Astrocyte of the hippocampus (primary cell): ENCODE data around the gene CDHR2.
"Not testable (repeated sequence)": the region's sequence is repeated elsewhere in the genome, so short reads cannot be mapped to it uniquely, and the experiment has no call there.

Experiments used
- DNase-seq: peaks from one replicate; pipeline ENCODE4 v3.0.0; 2011; ENCODE audit warnings: low read depth, low spot score

CDHR2 gene

DNA sequence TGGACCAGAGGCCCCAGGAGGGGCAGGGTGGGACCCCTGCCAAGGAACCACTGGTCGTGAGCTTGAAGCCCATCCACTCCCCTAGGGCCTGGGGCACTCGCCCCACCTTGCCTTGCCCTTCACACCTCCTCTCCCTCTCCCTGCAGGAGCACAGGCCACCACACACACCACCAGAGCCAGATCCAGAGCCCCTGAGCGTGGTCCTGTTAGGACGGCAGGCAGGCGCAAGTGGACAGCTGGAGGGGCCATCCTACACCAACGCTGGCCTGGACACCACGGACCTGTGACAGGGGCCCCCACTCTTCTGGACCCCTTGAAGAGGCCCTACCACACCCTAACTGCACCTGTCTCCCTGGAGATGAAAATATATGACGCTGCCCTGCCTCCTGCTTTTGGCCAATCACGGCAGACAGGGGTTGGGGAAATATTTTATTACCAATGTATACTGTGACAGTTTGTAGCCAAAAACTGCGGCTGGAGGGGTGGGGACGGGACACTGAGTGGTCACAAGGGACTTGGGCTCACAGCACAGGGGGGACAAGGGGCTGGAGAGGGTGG, 46.3 kb downstream of the CDHR2 start:
- DNase-seq: no peak

- DNase-seq: no peak
Observed at GRCh38 chr5:176596069-176596644, 47.0 kb downstream of the CDHR2 start.

DNA sequence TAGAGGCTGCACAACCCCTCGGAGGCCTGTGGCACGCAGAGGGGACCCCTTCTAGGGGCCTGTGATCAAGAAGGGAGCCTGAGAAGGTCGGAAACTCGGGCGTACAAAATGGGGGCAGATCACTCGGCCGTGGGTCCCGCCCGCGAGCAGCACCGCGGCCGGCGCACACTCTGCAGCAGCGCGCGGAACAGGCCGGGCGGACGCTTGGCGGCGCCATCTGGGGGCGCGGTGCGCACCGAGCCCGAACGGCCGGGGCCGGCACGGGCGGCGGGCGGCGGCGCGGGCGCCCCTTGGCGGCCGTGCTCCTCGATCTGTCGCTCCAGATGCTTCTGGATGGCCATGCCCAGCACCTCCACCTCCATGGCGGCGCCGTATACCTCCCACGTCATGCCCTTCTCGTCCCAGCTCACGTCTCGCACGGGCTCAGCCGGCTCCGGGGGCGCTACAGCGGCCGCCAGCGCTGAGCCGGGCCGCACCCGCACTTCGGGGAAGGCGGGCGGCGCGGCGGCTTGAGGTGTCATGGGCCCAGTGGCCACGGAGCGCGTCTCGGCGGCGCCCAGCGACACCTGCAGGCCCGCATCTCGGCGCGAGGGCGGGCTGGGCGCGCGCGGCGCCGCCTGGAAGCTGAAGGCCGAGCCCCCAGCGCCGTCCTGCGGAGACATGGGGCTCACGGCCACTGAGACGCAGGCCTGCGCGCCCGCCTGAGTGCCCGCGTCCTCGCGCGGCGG, 47.7 kb downstream of the CDHR2 start:
- DNase-seq: peak; percentile 14

- no peak for DNase-seq
Observed at GRCh38 chr5:176597417-176598389, 48.6 kb downstream of the CDHR2 start.

DNA sequence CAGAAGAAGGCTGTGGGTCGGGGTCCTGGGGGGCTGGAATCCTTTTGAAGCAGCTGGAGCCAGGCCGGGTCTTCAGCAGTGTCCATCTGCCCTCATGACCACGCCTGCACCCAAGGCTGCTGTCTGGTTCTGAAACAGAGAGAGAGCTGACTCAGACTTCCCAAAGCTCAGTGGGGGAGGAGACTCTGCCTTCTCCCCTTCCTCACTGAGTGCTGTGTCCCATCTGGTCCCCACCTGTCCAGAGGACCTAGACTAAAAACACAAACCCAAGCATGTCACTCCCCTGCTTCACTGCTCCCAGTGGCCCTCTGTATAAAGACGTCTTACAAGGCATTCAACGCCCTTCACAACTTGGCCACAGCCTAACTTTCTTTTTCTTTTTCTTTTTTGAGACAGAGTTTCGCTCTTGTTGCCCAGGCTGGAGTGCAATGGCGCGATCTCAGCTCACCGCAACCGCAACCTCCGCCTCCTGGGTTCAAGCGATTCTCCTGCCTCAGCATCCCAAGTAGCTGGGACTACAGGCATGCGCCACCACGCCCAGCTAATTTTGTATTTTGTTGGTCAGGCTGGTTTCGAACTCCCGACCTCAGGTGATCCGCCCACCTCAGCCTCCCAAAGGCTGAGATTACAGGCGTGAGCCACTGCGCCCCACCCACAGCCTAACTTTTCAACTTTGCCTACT, 50.7 kb downstream of the CDHR2 start:
- DNase-seq: not testable (repeated sequence)

DNA sequence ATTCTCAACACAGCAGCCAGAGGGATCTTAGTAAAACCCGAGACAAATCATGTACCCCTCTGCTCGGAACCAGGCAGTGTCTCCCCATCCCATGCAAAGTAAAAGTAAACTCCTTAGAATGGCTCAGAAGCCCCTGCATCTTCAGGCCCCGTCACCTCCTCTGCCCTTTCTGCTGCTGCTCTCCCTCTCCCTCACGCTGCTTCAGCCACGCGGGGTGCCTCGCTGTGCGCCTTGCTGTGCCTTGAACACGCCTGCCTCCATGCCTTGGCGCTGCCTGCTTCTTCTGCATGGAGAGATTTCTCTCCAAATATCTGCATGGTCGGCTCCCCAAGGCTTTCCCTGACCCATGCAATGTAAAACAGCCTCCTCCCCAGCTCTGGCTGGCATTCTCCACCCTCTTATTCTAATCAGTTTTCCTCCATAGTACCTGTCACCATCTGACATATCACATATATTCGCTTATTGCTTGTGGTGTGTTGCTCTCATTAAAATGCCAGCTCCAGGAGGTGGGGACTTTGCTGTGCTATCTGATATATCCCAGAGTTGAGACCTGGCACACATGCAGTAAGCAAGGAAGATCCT, 52.9 kb downstream of the CDHR2 start:
- no peak for DNase-seq

DNA sequence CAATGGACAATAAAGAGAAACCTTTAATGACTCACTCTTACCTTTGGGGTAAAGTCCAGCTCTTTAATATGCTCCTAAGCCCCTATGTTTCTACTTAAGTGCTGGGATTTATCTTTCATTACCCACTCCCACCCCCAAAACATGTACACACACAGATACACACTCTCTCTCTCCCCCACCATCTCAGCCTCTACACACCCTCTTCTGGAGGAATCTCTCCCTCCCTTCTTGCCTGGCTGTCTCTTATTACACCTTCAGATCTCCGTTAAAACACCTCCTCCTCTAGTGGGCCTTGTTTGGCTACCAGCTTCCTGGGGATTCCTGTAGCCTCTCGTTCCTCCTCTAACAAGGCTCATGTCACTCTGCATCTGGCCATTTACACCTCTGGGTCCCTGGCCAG, 53.9 kb downstream of the CDHR2 start:
- DNase-seq: no peak

DNA sequence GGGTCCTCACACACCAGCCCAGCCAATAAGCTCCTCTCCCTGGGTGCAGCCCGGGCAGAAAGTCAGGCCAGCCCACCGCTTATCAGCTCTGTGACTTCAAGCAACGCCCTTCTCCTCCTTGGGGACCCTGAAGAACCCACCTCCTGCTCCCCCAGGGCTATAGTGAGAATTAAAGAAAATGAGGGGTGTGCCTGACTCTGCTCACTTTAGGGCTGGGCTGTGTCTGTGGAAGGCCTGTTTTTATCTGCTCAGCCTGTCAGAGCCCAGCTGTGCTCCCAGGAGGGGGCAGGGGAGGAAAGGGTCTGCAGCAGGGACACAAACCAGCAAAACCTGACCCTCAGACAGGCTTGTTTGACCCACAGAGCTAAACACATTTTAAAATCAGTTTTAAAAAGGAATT, 56.9 kb downstream of the CDHR2 start:
- DNase-seq: no peak

DNA sequence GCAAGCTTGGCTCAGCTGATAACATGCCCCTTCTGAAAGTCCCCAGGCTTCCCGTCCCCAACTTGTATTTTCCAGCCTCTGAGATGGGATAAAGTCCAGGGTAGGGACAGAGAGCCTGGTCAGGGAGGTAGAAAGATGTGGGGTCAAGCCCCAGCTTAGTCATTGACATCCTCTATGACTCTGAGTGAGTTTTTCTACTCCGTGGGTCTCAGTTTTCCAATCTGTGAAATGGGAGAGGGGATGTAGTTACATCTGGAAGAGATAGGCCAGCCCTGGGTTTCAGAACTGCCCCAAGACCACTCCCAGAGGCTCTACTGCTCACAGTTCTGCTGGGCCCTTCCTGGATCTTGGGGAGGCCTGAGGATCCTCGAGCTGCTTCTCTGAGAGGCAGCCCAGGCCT, 57.7 kb downstream of the CDHR2 start:
- no peak for DNase-seq

DNA sequence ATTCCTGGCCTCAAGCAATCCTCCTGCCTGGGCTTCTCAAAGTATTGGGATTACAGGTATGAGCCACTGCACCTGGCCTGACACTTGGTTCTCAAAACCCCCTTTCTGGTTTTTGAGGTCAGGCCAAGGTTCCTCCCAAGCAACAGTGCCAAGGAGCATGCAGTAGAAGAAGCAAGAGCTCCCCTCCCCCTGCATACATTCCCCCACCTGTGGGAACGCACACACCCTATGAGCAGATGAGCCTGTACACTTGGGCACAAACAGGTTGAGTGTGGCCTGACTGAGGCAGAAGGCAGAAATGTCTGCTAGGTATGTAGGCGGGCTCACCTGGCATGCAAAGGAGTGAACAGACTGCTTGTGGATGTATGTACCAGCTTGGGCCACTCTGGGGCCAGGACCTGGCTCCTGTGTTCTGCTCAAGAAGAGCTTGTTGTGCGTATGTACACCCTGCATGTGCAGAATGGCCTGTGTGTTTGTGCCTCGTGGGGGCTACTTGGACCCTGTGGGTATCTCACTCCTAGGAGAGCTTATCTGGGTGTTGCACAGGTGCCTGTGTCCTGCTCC, 59.1 kb downstream of the CDHR2 start:
- DNase-seq: no peak

- DNase-seq: no peak
Observed at GRCh38 chr5:176608937-176609723, 60.0 kb downstream of the CDHR2 start.

GRCh38 chr5:176609724-176610434, 60.7 kb downstream of the CDHR2 start, which contains the start of gene GPRIN1:
GPRIN1 (minus strand) TSS chr5:176610156; CDS start chr5:176599834, 10,322 bp downstream.
- DNase-seq: peak; percentile 91

DNA sequence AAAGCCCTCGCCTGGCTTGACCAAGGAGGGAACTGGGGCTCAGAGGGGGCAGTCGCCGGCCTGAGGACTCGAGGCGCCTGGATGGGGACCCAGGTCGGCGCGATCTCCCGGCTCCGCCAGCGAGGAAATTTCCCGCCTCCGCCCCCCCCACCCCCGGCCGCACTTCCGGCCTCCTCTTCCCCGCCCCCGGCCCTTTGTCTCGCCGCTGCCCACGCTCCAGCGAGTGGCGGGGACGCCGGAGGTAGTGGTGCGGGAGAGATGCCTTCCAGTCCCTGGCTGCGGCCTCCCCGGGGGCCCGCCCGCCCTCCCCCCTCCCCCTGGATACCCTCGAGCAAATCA, 61.3 kb downstream of the CDHR2 start:
- no peak for DNase-seq

GRCh38 chr5:176611435-176611834, 62.3 kb downstream of the CDHR2 start:
- DNase-seq: peak; percentile 93

GRCh38 chr5:176612008-176612407, 62.9 kb downstream of the CDHR2 start:
- DNase-seq: no peak

- DNase-seq: no peak
Observed at GRCh38 chr5:176612855-176613254, 63.7 kb downstream of the CDHR2 start.

DNA sequence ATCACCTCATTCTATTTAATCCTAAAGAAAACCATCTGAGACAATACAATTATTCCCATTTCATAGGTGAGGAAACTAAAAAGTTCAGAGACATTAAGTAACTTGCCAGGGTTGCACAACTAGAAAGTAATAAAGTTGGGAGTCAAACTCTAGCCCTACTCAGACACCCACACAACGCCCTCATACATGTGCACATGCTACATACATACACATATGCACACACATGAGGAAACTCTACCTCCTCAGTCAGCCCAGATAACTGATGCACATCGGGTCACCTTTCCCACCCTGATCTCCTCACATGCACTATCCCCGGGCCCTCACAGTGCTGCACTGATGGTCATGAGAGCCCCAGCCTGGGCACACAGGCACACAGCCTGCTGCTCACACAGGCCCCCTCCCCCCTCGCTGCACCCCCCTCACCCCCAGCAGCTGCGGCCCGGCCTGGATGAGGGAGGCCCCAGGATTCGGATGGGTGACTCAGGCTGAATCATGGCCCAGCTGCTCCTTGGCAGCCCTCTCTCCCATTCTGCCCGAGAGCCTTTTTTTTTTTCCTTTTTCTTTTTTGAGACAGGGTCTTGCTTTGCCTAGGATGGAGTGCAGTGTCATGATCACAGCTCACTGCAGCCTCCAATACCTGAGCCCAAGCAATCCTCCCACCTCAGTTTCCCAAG, 65.8 kb downstream of the CDHR2 start:
- peak; percentile 77 for DNase-seq

DNA sequence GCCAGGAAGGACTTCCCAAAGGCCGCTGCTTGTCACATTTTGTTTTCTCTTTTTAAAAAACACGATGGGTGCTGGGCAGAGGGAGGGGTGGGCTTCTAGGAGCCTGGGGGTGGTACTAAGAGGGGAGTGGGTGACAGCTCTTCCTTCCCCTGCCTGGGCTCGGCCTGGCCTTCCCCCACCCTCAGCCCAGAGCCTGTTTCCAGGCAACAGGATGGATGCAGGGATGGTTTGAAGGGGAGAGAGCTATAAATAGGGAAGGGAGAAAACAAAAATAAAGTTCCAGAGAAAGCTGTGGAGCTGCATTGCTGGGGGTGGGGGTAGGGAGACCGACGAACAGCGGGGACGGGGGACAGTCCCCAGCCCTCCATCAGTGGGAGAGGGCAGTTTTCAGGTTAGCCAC, 67.4 kb downstream of the CDHR2 start:
- DNase-seq: no peak

DNA sequence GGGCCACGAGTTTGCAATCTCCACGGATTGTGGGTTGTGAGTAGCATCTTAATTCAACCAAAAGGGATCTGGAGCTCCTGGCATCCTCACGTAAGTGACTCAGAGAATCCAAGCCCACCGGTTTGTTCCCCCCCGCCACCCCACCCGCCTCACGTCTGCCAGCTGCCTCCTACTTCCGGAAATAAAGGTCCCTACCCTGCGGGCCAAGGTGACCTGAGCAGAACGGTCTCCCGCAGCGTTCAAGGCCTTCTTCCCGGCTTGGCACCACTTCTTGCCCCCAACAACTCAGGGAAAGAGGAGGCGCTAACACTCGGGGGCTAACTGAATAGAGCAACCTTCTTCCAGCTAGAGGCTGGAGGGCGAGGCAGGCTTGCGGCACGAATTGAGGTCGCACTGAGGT, 69.6 kb downstream of the CDHR2 start:
- no peak for DNase-seq
